HG03521 (cell line): ENCODE measurements around the gene ENGASE.

Experiments
- ATAC-seq: cut with Tn5 transposase; IDR thresholded peaks from one replicate; pipeline ENCODE4 v1.9.1; 2021; ENCODE audit warnings: mild to moderate bottlenecking, moderate library complexity; ENCODE audit not compliant: unreplicated experiment

Gene ENGASE

GRCh38 chr17:79039171-79039570 is 35.5 kb upstream of the ENGASE start:
- ATAC-seq = no peak

DNA sequence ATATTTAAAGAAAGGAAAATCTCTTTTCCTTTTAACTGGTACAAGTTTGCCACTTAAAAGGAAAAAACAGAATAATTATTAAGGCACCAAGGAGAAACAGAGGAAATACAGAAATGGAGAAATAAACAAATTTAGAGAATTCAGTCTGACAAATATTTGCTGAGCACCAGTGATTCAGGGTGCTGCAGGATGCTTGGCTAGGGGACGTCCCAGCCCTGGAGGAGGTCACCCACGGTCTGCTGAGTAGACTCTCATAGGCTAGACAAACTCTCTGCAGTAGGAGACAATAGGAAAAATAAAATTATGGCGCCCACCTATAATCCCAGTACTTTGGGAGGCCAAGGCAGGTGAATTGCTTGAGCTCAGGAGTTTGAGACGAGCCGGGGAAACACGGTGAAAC is 34.7 kb upstream of the ENGASE start:
- no peak for ATAC-seq

GRCh38 chr17:79041041-79041570 is 33.5 kb upstream of the ENGASE start:
- ATAC-seq = no peak

DNA sequence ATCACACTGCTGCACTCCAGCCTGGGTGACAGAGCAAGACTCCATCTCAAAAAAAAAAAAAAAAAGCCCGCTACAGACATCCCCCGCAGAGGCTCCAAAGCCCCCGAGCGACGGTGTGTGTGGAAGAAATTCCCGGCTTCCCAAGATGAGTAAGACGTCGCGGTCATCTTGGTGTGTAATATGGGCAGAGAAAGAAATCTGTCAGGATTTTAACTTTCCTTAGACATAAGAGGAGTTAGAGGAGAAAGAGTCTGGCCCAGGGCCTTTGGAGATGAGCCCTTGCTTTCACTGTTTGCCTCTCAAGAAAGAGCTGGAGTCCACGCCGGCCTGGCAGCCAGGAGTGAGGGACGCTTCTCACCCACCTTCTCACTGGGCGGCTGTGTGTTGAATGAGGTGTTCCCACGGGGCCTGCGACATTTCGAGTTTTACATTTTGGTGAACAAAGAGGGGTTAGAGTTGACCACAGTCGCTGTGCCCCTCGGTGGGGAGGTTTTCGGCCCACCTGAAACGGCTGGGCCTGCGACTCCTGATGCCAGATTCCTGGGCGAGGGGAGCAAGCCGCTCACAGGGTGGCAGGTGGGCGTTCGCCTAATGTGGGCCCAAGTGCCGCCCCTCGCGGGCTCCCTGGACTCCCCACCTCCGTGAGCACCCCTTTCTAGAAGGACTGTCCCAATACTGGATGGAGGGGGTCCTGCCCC is 32.8 kb upstream of the ENGASE start:
- no peak for ATAC-seq

DNA sequence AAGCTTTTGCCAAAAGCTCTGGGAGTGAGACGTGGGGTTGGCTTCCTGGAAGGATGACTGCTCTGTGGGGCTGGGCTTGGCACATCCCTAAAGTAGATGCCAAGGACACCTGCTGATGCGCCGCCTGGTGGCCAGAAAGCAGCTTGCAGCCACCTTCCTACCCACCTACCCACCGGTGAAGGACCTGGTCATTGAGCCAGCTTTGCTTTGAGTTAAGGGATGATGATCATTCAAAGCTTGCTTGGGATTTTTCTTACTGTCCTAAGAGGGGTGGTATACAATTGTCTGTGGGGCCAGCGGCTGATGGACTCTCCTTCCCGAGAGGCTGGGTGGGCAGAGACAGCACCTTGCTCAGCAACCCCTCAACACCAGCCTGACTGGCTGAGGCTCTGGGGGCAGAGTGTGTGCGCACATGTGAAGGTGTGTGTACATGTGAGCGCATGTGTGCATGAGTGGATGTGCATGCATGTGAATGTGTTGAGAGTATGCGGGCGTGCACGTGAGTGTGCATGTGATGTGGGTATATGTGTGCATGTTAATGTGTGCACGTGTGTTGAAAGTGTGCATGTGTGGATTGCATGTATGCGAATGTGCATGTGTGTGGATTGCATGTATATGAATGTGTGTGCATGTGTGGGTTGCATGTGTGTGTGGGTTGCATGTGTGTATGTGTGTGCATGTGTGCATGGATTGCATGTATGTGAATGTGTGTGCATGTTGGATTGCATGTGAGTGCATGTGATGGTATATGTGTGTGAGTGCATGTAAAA is 32.0 kb upstream of the ENGASE start:
- no peak for ATAC-seq

DNA sequence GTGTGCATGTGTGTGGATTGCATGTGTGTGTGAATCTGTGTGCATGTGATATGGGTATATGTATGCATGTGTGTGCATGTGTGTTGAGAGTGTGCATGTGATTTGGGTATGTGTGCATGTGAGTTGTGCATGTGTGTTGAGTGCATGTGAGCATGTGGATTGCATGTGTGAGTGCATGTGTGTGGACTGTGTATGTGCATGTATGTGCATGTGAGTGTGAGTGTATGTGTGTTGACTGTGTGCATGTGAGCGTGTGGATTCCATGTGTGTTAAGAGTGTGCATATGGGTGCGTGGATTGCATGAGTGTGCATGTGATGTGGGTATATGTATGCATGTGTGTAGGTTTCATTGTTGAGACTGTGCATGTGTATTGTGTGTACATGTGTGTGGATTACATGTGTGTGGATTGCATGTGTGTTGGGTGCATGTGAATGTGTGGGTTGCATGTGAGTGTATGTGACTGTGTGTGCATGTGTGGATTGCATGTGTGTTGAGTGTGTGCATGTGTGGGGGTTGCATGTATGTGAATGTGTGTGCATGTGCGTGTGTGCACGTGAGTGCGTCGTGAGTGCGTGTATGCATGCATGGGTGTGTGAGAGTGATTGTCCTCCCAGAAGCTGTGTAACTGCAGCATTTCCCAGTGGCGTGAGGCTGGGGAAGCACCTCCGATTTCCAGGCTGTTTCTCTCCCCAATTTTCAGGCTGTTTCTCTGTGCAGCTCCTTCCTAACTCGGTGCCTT is 31.3 kb upstream of the ENGASE start:
- no peak for ATAC-seq

DNA sequence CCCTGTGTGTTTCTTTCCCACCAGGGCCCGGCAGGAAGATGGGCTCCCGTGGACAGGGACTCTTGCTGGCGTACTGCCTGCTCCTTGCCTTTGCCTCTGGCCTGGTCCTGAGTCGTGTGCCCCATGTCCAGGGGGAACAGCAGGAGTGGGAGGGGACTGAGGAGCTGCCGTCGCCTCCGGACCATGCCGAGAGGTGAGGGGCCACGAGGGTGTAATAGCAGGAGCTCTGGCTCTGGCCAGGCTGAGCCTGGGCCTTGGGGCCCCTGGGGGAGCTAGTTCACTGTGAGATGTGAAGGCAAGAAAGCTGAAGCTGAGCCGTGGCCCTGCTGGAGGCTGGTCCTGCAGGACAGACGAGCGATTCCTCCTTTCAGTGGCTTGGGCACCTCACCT is 30.7 kb upstream of the ENGASE start:
- no peak for ATAC-seq

DNA sequence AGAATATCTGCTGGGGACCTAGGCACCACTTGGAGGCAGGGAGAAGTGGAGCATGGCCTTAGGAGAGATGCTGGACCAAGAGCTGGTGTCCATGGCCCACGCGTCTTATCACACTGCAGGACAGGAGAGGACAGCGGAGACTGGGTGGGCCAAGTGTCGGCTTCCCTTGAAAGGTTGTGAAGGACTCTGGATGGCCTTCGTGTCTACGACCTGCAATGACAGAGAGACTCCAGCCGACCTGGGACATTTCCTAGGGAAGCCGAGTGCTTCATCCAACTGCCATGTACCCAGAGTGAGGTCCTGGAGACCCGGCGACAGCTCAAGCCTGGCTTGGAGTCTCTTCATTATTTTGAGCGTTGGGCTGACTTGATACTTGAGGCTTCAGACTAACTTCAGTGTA is 30.2 kb upstream of the ENGASE start:
- ATAC-seq = no peak

- no peak for ATAC-seq
These were observed 29.5 kb upstream of the ENGASE start for GRCh38 chr17:79045001-79045729.

- no peak for ATAC-seq
These were observed 28.8 kb upstream of the ENGASE start for GRCh38 chr17:79045842-79046196.

GRCh38 chr17:79046197-79046915 is 28.3 kb upstream of the ENGASE start:
- no peak for ATAC-seq

DNA sequence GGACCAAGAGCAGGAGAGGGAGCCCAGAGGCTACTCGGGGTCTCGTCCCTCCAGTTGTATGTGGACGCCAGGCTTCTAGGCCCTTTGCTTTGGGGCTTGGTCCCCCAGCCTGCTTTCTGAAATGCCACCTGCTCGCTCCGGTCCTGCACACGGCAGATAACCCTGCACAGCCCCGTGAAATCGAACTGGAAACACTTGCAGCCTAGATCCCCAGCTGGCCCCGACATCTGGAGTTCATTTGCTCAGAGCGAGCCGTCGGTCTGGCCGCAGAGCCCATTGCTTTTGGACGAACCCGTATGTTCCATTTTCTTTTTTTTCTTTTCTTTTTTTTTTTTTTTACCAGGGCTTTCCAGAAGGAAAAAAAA is 27.7 kb upstream of the ENGASE start:
- ATAC-seq = no peak

DNA sequence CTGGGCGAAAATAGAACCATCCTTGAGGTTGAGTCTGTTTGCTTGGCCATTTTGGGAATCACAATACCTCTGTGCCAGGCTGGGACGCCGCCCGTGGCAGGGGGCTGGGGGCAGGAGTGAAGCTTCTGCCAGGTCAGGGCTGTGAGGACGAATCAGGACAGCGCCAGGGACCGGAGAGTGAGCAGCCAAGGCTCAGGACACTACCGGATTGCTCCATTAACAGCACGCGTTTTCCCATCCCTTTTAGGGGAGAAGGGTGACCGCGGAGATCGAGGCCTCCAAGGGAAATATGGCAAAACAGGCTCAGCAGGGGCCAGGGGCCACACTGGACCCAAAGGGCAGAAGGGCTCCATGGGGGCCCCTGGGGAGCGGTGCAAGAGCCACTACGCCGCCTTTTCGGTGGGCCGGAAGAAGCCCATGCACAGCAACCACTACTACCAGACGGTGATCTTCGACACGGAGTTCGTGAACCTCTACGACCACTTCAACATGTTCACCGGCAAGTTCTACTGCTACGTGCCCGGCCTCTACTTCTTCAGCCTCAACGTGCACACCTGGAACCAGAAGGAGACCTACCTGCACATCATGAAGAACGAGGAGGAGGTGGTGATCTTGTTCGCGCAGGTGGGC is 27.2 kb upstream of the ENGASE start:
- no peak for ATAC-seq

DNA sequence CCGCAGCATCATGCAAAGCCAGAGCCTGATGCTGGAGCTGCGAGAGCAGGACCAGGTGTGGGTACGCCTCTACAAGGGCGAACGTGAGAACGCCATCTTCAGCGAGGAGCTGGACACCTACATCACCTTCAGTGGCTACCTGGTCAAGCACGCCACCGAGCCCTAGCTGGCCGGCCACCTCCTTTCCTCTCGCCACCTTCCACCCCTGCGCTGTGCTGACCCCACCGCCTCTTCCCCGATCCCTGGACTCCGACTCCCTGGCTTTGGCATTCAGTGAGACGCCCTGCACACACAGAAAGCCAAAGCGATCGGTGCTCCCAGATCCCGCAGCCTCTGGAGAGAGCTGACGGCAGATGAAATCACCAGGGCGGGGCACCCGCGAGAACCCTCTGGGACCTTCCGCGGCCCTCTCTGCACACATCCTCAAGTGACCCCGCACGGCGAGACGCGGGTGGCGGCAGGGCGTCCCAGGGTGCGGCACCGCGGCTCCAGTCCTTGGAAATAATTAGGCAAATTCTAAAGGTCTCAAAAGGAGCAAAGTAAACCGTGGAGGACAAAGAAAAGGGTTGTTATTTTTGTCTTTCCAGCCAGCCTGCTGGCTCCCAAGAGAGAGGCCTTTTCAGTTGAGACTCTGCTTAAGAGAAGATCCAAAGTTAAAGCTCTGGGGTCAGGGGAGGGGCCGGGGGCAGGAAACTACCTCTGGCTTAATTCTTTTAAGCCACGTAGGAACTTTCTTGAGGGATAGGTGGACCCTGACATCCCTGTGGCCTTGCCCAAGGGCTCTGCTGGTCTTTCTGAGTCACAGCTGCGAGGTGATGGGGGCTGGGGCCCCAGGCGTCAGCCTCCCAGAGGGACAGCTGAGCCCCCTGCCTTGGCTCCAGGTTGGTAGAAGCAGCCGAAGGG is 26.4 kb upstream of the ENGASE start:
- ATAC-seq = no peak

DNA sequence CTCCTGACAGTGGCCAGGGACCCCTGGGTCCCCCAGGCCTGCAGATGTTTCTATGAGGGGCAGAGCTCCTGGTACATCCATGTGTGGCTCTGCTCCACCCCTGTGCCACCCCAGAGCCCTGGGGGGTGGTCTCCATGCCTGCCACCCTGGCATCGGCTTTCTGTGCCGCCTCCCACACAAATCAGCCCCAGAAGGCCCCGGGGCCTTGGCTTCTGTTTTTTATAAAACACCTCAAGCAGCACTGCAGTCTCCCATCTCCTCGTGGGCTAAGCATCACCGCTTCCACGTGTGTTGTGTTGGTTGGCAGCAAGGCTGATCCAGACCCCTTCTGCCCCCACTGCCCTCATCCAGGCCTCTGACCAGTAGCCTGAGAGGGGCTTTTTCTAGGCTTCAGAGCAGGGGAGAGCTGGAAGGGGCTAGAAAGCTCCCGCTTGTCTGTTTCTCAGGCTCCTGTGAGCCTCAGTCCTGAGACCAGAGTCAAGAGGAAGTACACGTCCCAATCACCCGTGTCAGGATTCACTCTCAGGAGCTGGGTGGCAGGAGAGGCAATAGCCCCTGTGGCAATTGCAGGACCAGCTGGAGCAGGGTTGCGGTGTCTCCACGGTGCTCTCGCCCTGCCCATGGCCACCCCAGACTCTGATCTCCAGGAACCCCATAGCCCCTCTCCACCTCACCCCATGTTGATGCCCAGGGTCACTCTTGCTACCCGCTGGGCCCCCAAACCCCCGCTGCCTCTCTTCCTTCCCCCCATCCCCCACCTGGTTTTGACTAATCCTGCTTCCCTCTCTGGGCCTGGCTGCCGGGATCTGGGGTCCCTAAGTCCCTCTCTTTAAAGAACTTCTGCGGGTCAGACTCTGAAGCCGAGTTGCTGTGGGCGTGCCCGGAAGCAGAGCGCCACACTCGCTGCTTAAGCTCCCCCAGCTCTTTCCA is 25.5 kb upstream of the ENGASE start:
- ATAC-seq = no peak

GRCh38 chr17:79049821-79050220 is 24.8 kb upstream of the ENGASE start:
- no peak for ATAC-seq

DNA sequence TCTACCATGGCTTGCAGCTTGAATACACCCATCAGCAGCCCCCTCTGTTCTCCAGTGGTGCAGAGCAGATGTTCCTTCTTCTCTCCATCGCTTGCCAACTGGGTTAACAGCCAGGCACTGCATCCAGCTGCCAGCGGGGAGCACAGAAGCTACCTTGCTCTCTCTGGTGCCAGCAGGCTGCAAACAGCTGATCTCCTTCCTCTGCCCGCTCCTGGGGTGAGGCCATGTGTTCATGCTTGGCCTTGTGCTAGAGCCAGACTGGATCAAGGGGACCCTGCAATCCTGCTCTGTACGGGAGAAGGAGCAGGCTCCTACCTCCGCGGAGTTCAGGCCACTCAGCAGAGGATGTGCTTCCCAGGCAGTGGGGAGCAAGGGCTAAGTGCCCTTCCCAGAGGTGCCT is 24.1 kb upstream of the ENGASE start:
- no peak for ATAC-seq

DNA sequence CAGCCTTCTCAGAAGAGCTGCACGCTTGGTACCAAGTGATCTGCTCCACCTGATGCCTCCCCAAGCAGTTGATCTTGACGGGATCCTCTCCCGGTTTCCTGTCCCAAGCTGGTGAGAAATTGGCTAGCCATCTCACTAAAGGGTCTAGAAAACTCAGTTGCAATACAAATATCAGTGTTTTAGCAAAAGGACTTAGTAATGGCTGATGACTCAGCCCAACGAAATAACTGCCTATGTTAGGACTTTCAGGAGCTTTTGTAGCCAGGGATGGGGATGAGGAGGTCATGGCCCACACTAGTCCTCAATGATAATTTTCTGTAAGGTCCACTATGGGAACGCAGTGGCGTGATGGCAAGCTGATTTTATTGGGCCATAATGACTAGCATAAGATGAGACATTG is 23.3 kb upstream of the ENGASE start:
- no peak for ATAC-seq
